ENCODE results near the gene MICA. TPM values are rescaled to one million over a fixed set of nuclear protein-coding genes. Genes with fewer than 3 reads are reported as not detected.
"Not testable (repeated sequence)": the region's sequence is repeated elsewhere in the genome, so short reads cannot be mapped to it uniquely, and the experiment has no call there.

Gene MICA
- total RNA-seq, 2 experiments from 2014 or later: 24.1 to 25.8 TPM

GRCh38 chr6:31402324-31403282 is 792 bp upstream of the MICA start:
- ATAC-seq (ENCODE audit: low read depth) (peak; percentile 26), DNase-seq (peak; percentile 44)
- Mint-ChIP-seq H3K27ac (peak overlapping the region; percentile 80), H3K9me3 (no peaks in the 10 kb centered on the region), H3K27me3 (no peaks in the 10 kb centered on the region), H3K4me1 (peaks cover 46% of the 10 kb centered on the region), H3K36me3 (peaks cover 12% of the 10 kb centered on the region), H3K4me3 (peak overlapping the region; percentile 90)
- POLR2A ChIA-PET: interaction anchor here (0.8 to 1.5 kb wide), 4 partner anchors 28 to 205 kb away, joined by 3 to 6 read pairs (median 4); partner anchors contain the start of gene DDX39B

GRCh38 chr6:31404061-31404364 is 618 bp downstream of the MICA start:
- not testable (repeated sequence) for ATAC-seq (ENCODE audit: low read depth); DNase-seq; H3K9me3 Mint-ChIP-seq; H3K27me3 Mint-ChIP-seq
- H3K36me3 Mint-ChIP-seq: peaks cover 12% of the 10 kb centered on the region
- POLR2A ChIA-PET: interaction anchor here (1.5 kb wide), 1 partner anchor 59 kb away, joined by 6 read pairs; no protein-coding TSS in a partner anchor
- peaks cover 52% of the 10 kb centered on the region for H3K4me1 Mint-ChIP-seq
- H3K27ac Mint-ChIP-seq: peak overlapping the region; percentile 57
- peak overlapping the region; percentile 90 for H3K4me3 Mint-ChIP-seq

- ATAC-seq (ENCODE audit: low read depth): no peak
- no peaks in the 10 kb centered on the region for H3K9me3 Mint-ChIP-seq
- H3K36me3 Mint-ChIP-seq: peaks cover 20% of the 10 kb centered on the region
- no peak for DNase-seq
- H3K27ac Mint-ChIP-seq: no peak overlapping the region
- no peak overlapping the region for H3K4me3 Mint-ChIP-seq
- H3K4me1 Mint-ChIP-seq: peaks cover 62% of the 10 kb centered on the region
- no peaks in the 10 kb centered on the region for H3K27me3 Mint-ChIP-seq
- POLR2A ChIA-PET: no interaction called here
Measured at GRCh38 chr6:31405996-31406395, 2.6 kb downstream of the MICA start.

- H3K4me3 Mint-ChIP-seq: no peak overlapping the region
- DNase-seq: no peak
- ATAC-seq (ENCODE audit: low read depth): no peak
- POLR2A ChIA-PET: no interaction called here
- H3K9me3 Mint-ChIP-seq: no peaks in the 10 kb centered on the region
- no peak overlapping the region for H3K27ac Mint-ChIP-seq
- peaks cover 25% of the 10 kb centered on the region for H3K36me3 Mint-ChIP-seq
- H3K4me1 Mint-ChIP-seq: peaks cover 46% of the 10 kb centered on the region
- no peaks in the 10 kb centered on the region for H3K27me3 Mint-ChIP-seq
Measured at GRCh38 chr6:31407699-31408098, 4.3 kb downstream of the MICA start.

GRCh38 chr6:31412506-31412905 is 9.1 kb downstream of the MICA start:
- H3K9me3 Mint-ChIP-seq: peaks cover 2% of the 10 kb centered on the region
- ATAC-seq (ENCODE audit: low read depth) (no peak), DNase-seq (no peak)
- peaks cover 21% of the 10 kb centered on the region for H3K4me1 Mint-ChIP-seq
- no peak overlapping the region for H3K27ac Mint-ChIP-seq
- no peaks in the 10 kb centered on the region for H3K27me3 Mint-ChIP-seq
- POLR2A ChIA-PET: no interaction called here
- H3K36me3 Mint-ChIP-seq: peaks cover 35% of the 10 kb centered on the region
- no peak overlapping the region for H3K4me3 Mint-ChIP-seq

- POLR2A ChIA-PET, H3K27me3 Mint-ChIP-seq, H3K27ac Mint-ChIP-seq, DNase-seq, H3K4me3 Mint-ChIP-seq, H3K9me3 Mint-ChIP-seq: not testable (repeated sequence)
- Mint-ChIP-seq H3K4me1 (peaks cover 12% of the 10 kb centered on the region), H3K36me3 (peaks cover 41% of the 10 kb centered on the region)
- ATAC-seq (ENCODE audit: low read depth): peak; percentile 47
Measured at GRCh38 chr6:31414148-31414770, 10.9 kb downstream of the MICA start.

- Mint-ChIP-seq H3K27me3 (no peaks in the 10 kb centered on the region), H3K4me3 (no peak overlapping the region), H3K4me1 (peaks cover 10% of the 10 kb centered on the region), H3K9me3 (peaks cover 2% of the 10 kb centered on the region), H3K27ac (no peak overlapping the region), H3K36me3 (peaks cover 40% of the 10 kb centered on the region)
- DNase-seq (no peak), ATAC-seq (ENCODE audit: low read depth) (no peak)
- POLR2A ChIA-PET: interaction anchor here (0.6 kb wide), 1 partner anchor 288 kb away, joined by 3 read pairs; the partner anchor contains the start of gene ABHD16A
Measured at GRCh38 chr6:31414771-31415265, 11.4 kb downstream of the MICA start.

GRCh38 chr6:31416394-31417014 is 13.1 kb downstream of the MICA start:
- Mint-ChIP-seq H3K4me1 (peaks cover 2% of the 10 kb centered on the region), H3K9me3 (peaks cover 2% of the 10 kb centered on the region), H3K27me3 (no peaks in the 10 kb centered on the region), H3K4me3 (no peak overlapping the region), H3K27ac (no peak overlapping the region), H3K36me3 (peaks cover 34% of the 10 kb centered on the region)
- DNase-seq: no peak
- no peak for ATAC-seq (ENCODE audit: low read depth)
- POLR2A ChIA-PET: no interaction called here

- POLR2A ChIA-PET: no interaction called here
- peaks cover 2% of the 10 kb centered on the region for H3K9me3 Mint-ChIP-seq
- ATAC-seq (ENCODE audit: low read depth): no peak
- peaks cover 4% of the 10 kb centered on the region for H3K27me3 Mint-ChIP-seq
- no peak for DNase-seq
- peaks cover 32% of the 10 kb centered on the region for H3K36me3 Mint-ChIP-seq
- H3K4me3 Mint-ChIP-seq: no peak overlapping the region
- no peak overlapping the region for H3K27ac Mint-ChIP-seq
- H3K4me1 Mint-ChIP-seq: peaks cover 2% of the 10 kb centered on the region
Measured at GRCh38 chr6:31418251-31418650, 14.9 kb downstream of the MICA start.

GRCh38 chr6:31419842-31420241 is 16.4 kb downstream of the MICA start:
- DNase-seq (no peak), ATAC-seq (ENCODE audit: low read depth) (no peak)
- peaks cover 2% of the 10 kb centered on the region for H3K4me1 Mint-ChIP-seq
- peaks cover 28% of the 10 kb centered on the region for H3K36me3 Mint-ChIP-seq
- H3K4me3 Mint-ChIP-seq: no peak overlapping the region
- H3K9me3 Mint-ChIP-seq: peaks cover 2% of the 10 kb centered on the region
- POLR2A ChIA-PET: no interaction called here
- peaks cover 5% of the 10 kb centered on the region for H3K27me3 Mint-ChIP-seq
- no peak overlapping the region for H3K27ac Mint-ChIP-seq

GRCh38 chr6:31420546-31420945 is 17.2 kb downstream of the MICA start:
- Mint-ChIP-seq H3K27me3 (peaks cover 10% of the 10 kb centered on the region), H3K9me3 (peaks cover 2% of the 10 kb centered on the region), H3K4me1 (peaks cover 2% of the 10 kb centered on the region), H3K4me3 (no peak overlapping the region), H3K27ac (no peak overlapping the region), H3K36me3 (peaks cover 25% of the 10 kb centered on the region)
- ATAC-seq (ENCODE audit: low read depth) (no peak), DNase-seq (no peak)
- POLR2A ChIA-PET: no interaction called here

GRCh38 chr6:31422587-31422986 is 19.2 kb downstream of the MICA start:
- Mint-ChIP-seq H3K4me1 (peaks cover 2% of the 10 kb centered on the region), H3K4me3 (no peak overlapping the region), H3K27me3 (peaks cover 14% of the 10 kb centered on the region), H3K36me3 (peaks cover 9% of the 10 kb centered on the region), H3K9me3 (no peaks in the 10 kb centered on the region), H3K27ac (no peak overlapping the region)
- POLR2A ChIA-PET: no interaction called here
- DNase-seq (no peak), ATAC-seq (ENCODE audit: low read depth) (no peak)

GRCh38 chr6:31423550-31423949 is 20.2 kb downstream of the MICA start:
- peaks cover 14% of the 10 kb centered on the region for H3K27me3 Mint-ChIP-seq
- H3K4me1 Mint-ChIP-seq: peaks cover 2% of the 10 kb centered on the region
- H3K36me3 Mint-ChIP-seq: peaks cover 3% of the 10 kb centered on the region
- H3K4me3 Mint-ChIP-seq: no peak overlapping the region
- H3K27ac Mint-ChIP-seq: no peak overlapping the region
- H3K9me3 Mint-ChIP-seq: no peaks in the 10 kb centered on the region
- ATAC-seq (ENCODE audit: low read depth) (no peak), DNase-seq (no peak)
- POLR2A ChIA-PET: no interaction called here

All from activated naive CD8-positive, alpha-beta T cell treated with anti-CD3 and anti-CD28 coated beads, Interleukin-2, amount 10 ng/mL, durations not matched to agents 7 days and 5 days (primary cell).